GM13977 (cell line): ENCODE data around the gene ADRA2A.

Experiments used
- DNase-seq: peaks from one replicate; pipeline ENCODE4 v3.0.0; 2012; ENCODE audit warnings: low spot score
- in situ Hi-C: fragments of 300-500 bp; cut with MboI; formaldehyde crosslinking; loops from one replicate; pipeline ENCODE4 v1.12.0; 2022; ENCODE audit warnings: low sequenced_read_pairs, low pct_unique_long_range_greater_than_20kb, mixed read lengths, inconsistent platforms; ENCODE audit not compliant: unreplicated experiment
- TF ChIP-seq, protein P1 (sequence below): IDR thresholded peaks from 2 replicates; pipeline ENCODE4 v1.5.1; 2012; ENCODE audit warnings: mild to moderate bottlenecking, control low read depth; ENCODE audit not compliant: insufficient read depth; ENCODE audit errors: extremely low read depth, missing control alignments

The ADRA2A gene

DNA sequence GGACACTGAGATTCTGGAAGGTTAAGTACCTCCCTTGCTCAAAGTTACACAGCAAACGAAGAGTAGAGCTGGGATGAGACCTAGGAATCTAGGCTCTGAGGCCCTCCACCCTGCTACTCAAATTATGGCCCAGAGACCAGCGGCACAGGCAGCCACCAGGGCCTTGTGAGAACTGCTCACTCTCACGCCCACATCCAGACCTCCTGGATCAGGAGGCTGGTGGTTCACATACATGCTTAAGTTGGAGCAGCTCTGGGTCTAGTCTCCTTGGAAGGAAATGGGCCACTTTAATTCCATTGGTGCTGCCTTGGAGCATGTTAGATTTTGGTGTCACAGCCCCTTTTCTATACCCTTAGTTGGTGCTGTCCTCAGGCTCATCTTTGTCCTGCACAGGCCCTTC is 41.9 kb downstream of the ADRA2A start:
- DNase-seq, result no peak
- TF ChIP-seq, protein P1, sequence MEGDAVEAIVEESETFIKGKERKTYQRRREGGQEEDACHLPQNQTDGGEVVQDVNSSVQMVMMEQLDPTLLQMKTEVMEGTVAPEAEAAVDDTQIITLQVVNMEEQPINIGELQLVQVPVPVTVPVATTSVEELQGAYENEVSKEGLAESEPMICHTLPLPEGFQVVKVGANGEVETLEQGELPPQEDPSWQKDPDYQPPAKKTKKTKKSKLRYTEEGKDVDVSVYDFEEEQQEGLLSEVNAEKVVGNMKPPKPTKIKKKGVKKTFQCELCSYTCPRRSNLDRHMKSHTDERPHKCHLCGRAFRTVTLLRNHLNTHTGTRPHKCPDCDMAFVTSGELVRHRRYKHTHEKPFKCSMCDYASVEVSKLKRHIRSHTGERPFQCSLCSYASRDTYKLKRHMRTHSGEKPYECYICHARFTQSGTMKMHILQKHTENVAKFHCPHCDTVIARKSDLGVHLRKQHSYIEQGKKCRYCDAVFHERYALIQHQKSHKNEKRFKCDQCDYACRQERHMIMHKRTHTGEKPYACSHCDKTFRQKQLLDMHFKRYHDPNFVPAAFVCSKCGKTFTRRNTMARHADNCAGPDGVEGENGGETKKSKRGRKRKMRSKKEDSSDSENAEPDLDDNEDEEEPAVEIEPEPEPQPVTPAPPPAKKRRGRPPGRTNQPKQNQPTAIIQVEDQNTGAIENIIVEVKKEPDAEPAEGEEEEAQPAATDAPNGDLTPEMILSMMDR, result no peak
- in situ Hi-C loops, result no loop called here

DNA sequence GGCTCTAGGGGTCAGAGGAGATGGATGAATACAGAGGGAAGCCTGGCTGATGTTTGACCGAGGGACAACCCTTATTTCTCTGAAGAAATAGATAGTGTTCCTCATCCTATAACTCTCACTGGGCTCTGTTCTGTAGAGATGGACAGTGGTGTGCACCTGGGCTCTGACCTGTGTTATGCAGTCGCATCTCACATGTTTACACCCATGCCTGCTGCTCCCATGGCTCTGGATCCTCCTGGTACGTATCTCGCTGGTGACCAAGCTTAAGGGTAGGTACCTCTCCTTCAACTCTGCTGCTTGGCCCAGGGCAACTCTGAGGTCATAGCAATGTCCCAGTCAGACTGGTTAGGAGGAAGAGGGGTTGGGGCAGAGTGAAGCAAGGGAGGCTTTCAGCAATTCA is 42.8 kb downstream of the ADRA2A start:
- DNase-seq, result no peak
- TF ChIP-seq, protein P1, result no peak
- in situ Hi-C loops, result no loop called here

- TF ChIP-seq, protein P1, result no peak
- in situ Hi-C loops, result no loop called here
- DNase-seq, result no peak
These were observed 45.3 kb downstream of the ADRA2A start for GRCh38 chr10:111122127-111122526.

DNA sequence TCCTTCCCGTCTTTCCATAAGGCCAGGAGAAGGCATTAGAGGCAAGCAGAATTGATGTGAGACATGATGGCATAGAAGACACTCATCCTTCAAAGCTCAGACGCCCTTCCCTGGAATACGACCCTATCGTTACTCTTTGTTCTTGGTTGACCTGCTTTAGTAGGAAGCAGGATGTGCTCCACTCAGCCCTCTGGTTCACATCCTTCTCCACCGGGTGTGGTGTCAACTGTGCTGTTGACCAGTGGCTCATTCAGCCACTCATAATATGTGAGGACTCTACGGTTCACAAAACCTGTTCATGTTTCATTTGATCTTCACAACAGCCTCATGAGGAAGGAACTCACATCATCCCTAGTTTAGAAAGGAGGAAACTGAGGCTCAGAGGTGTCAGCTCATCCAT is 47.1 kb downstream of the ADRA2A start:
- no peak for DNase-seq
- TF ChIP-seq, protein P1, result no peak
- in situ Hi-C loops, result no loop called here

- in situ Hi-C loops, result no loop called here
- no peak for DNase-seq
- TF ChIP-seq, protein P1, result no peak
These were observed 48.3 kb downstream of the ADRA2A start for GRCh38 chr10:111125102-111125501.

DNA sequence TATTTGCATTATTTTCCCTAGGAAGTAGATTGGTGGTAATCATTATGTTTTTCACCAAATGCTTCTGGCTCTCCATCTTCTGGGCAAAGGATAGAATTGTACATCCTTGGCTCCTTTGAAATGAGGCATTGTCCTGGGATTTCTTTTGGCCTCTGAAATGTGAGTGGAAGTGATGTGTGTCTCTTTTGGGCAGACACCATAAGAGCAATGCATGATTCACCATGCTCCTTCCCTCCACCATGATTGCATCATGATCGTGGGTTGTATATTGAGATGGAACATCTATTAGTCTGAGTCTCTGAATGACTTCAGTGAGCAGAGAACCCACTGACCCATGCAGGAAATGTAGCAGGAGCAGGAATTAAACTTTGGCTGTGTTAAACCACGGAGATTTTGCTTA is 49.2 kb downstream of the ADRA2A start:
- DNase-seq, result no peak
- TF ChIP-seq, protein P1, result no peak
- in situ Hi-C loops, result no loop called here
